Endothelial cell of umbilical vein (primary cell): Measurements from ENCODE around the gene ZNF689. TPM values are rescaled to one million over a fixed set of nuclear protein-coding genes. Genes with fewer than 3 reads are reported as not detected.

Source experiments
- BruUV-seq: library from RNA; stranded (reverse); fragments of 400-500 nt; replicated peaks from 2 replicates; lab custom pipeline; 2021; lab: Mats Ljungman, UMichigan
- CTCF ChIA-PET: fragments of 300-600, 350-600 bp; sonication (Branson Sonifier 250); formaldehyde crosslinking; loops from one replicate; lab custom pipeline; 2021; ENCODE audit warnings: antibody characterized with exemption, inconsistent platforms; lab: Charles Lee
- POLR2A ChIA-PET: fragments of 300-600, 350-600 bp; sonication (Branson Sonifier 250); formaldehyde crosslinking; loops from one replicate; lab custom pipeline; 2021; ENCODE audit warnings: antibody characterized with exemption, inconsistent platforms; lab: Charles Lee
- DNase-seq: peaks from one replicate; pipeline ENCODE4 v3.0.0-alpha.2; 2011; ENCODE audit warnings: low read depth, low spot score
- FAIRE-seq: peaks from 2 replicates; lab custom pipeline; 2011; peaks lifted over from hg19 to GRCh38; lab: Jason Lieb, UNC
- H2AFZ ChIP-seq: 2 replicates; pipeline ENCODE4 v1.6.0; 2012; ENCODE audit warnings: low read depth, low read length, control low read depth, inconsistent platforms
- H3K27ac ChIP-seq: 2 replicates; pipeline ENCODE4 v1.5.1; 2011; ENCODE audit warnings: low read depth, mild to moderate bottlenecking, control low read depth, low read length, moderate library complexity; ENCODE audit not compliant: insufficient read depth
- H3K27me3 ChIP-seq, 2 experiments: 2 replicates each; pipeline versions ENCODE4 v1.6.0 to v1.6.1; 2011; ENCODE audit warnings: low read length in 2 of 2, mixed read lengths in 1 of 2; ENCODE audit not compliant: control insufficient read depth in 2 of 2, insufficient read depth in 2 of 2
- H3K36me3 ChIP-seq, 2 experiments: 2 replicates in 1 of 2; 3 replicates in 1 of 2; pipeline ENCODE4 v1.5.1; 2011; ENCODE audit warnings: low read length in 2 of 2, mild to moderate bottlenecking in 1 of 2, moderate library complexity in 1 of 2; ENCODE audit not compliant: control insufficient read depth in 2 of 2, insufficient read depth in 2 of 2; ENCODE audit errors: extremely low read depth in 1 of 2
- H3K4me1 ChIP-seq: 3 replicates; pipeline ENCODE4 v1.5.1; 2011; ENCODE audit warnings: mild to moderate bottlenecking, low read length; ENCODE audit not compliant: control insufficient read depth, insufficient read depth; ENCODE audit errors: extremely low read depth
- H3K4me2 ChIP-seq: 2 replicates; pipeline ENCODE4 v1.6.1; 2011; ENCODE audit warnings: low read length, control low read depth, mixed read lengths; ENCODE audit not compliant: insufficient read depth
- H3K4me3 ChIP-seq, 3 experiments: fragments of 200-600 bp in 1 of 3; sonication (generic), shearing (Covaris generic) in 1 of 3; replicated peaks in 1 of 3; 2 replicates each; pipeline ENCODE4 v1.5.1; 2011 to 2016; ENCODE audit warnings: control low read depth in 3 of 3, low read length in 3 of 3, mild to moderate bottlenecking in 2 of 3, inconsistent platforms in 1 of 3, low read depth in 1 of 3, moderate library complexity in 1 of 3; ENCODE audit not compliant: insufficient read depth in 1 of 3
- H3K79me2 ChIP-seq: 2 replicates; pipeline ENCODE4 v1.6.0; 2012; ENCODE audit warnings: low read length, inconsistent platforms; ENCODE audit not compliant: control insufficient read depth, insufficient read depth
- H3K9ac ChIP-seq: replicated peaks from 2 replicates; pipeline ENCODE3; 2011; ENCODE audit warnings: low read length, control low read depth; ENCODE audit not compliant: insufficient read depth; ENCODE audit errors: extremely low read depth
- H3K9me1 ChIP-seq: replicated peaks from 3 replicates; pipeline ENCODE4 v1.6.0; 2011; ENCODE audit warnings: mild to moderate bottlenecking, low read length; ENCODE audit not compliant: control insufficient read depth, insufficient read depth; ENCODE audit errors: extremely low read depth
- H3K9me3 ChIP-seq: replicated peaks from 2 replicates; pipeline ENCODE4 v1.5.1; 2012; ENCODE audit warnings: low read length, inconsistent platforms; ENCODE audit not compliant: control insufficient read depth, insufficient read depth
- H4K20me1 ChIP-seq: replicated peaks from 2 replicates; pipeline ENCODE3; 2011; ENCODE audit warnings: mild to moderate bottlenecking, low read length; ENCODE audit not compliant: control insufficient read depth, insufficient read depth; ENCODE audit errors: extremely low read depth
- CTCF ChIP-seq, 2 donors: IDR thresholded peaks; 1 replicate in 1 of 2; 2 replicates in 1 of 2; pipeline ENCODE4 v1.5.1; 2011; ENCODE audit warnings: low read length in 2 of 2, mild to moderate bottlenecking in 2 of 2, moderate library complexity in 2 of 2, control low read depth in 1 of 2, inconsistent platforms in 1 of 2, low read depth in 1 of 2; ENCODE audit not compliant: insufficient read depth in 1 of 2; ENCODE audit errors: extremely low read depth in 1 of 2
- EZH2 ChIP-seq: IDR thresholded peaks from 2 replicates; pipeline ENCODE4 v1.6.1; 2012; ENCODE audit warnings: borderline replicate concordance, low read depth, mild to moderate bottlenecking, moderate library complexity, low read length, inconsistent platforms; ENCODE audit not compliant: severe bottlenecking
- FOS ChIP-seq: IDR thresholded peaks from 2 replicates; pipeline ENCODE4 v1.6.1; 2011; ENCODE audit warnings: mild to moderate bottlenecking, low read length, moderate library complexity, borderline replicate concordance; ENCODE audit not compliant: insufficient read depth
- GATA2 ChIP-seq: IDR thresholded peaks from 2 replicates; pipeline ENCODE4 v1.7.0; 2011; ENCODE audit warnings: low read depth, mild to moderate bottlenecking, moderate library complexity, mixed read lengths, low read length; ENCODE audit not compliant: insufficient read length, insufficient read depth
- JUN ChIP-seq: IDR thresholded peaks from 2 replicates; pipeline ENCODE4 v1.6.1; 2011; ENCODE audit warnings: borderline replicate concordance, low read depth; ENCODE audit not compliant: insufficient read length, insufficient read depth
- MAX ChIP-seq: IDR thresholded peaks from 2 replicates; pipeline ENCODE4 v1.6.1; 2011; ENCODE audit not compliant: insufficient read depth, insufficient read length
- MYC ChIP-seq: IDR thresholded peaks from one replicate; pipeline ENCODE4 v1.6.1; 2011; ENCODE audit warnings: mild to moderate bottlenecking, low read depth, low read length
- POLR2A ChIP-seq: IDR thresholded peaks from 2 replicates; pipeline ENCODE4 v1.6.1; 2012; ENCODE audit warnings: low read depth, mild to moderate bottlenecking, control low read depth, low read length
- POLR2AphosphoS5 ChIP-seq: IDR thresholded peaks from 2 replicates; pipeline ENCODE4 v1.6.1; 2012; ENCODE audit warnings: low read depth, mild to moderate bottlenecking, control low read depth, low read length, moderate library complexity; ENCODE audit not compliant: insufficient read depth
- dilution Hi-C: fragments of 300-500 bp; cut with MboI; formaldehyde crosslinking; loops from one replicate; pipeline ENCODE4 v1.15.0; 2019; ENCODE audit warnings: low sequenced_read_pairs; ENCODE audit not compliant: extremely low pct_ligation_motif_present
- intact Hi-C: fragments of 100-400 bp; cut with micrococcal nuclease; formaldehyde crosslinking; loops from one replicate; pipeline ENCODE4 v1.10.0; 2022
- polyA plus RNA-seq, 4 experiments: library from polyadenylated mRNA; depleted of rRNA in 3 of 4; stranded (reverse) in 3 of 4; unstranded in 1 of 4; fragments of >200 nt; gene quantifications; 2 replicates each; pipeline versions ENCODE4 v1.2.1 to v1.2.3, GENCODE V29; 2011 to 2012; ENCODE audit warnings: missing spikeins in 1 of 4
- total RNA-seq: library from RNA; stranded (reverse); gene quantifications from 2 replicates; pipeline ENCODE4 v1.2.3, GENCODE V29; 2021

Gene ZNF689
- total and polyA plus RNA-seq, 2 donors (not counting 3 experiments of a cell fraction or from before 2014, with no cell fraction given) = 7.5 to 8.4 TPM

GRCh38 chr16:30650369-30651123, 40.4 kb upstream of the ZNF689 start, which contains the start of gene PRR14:
PRR14 (plus strand) TSS chr16:30650960; CDS start chr16:30651646, 686 bp downstream.
- H3K4me3 ChIP-seq = peak within 1 kb of the TSS; percentile 36 to 95 (median 66)
- no peaks in the 10 kb centered on the region for H3K27me3 ChIP-seq
- intact Hi-C loops = loop anchor here (1.0 to 10.0 kb wide), 7 partner anchors 8 to 556 kb away; partner anchors contain the start of genes FBRS, FBXL19, SRCAP and TBC1D10B
- DNase-seq (peak; percentile 100), FAIRE-seq (peak; percentile 99)
- H3K27ac ChIP-seq = peak within 1 kb of the TSS; percentile 52
- H4K20me1 ChIP-seq = no peaks in the 10 kb centered on the region
- POLR2A ChIA-PET = interaction anchor here (1.1 to 1.3 kb wide), 2 partner anchors 8 to 16 kb away, joined by 5 to 8 read pairs; partner anchors contain the start of gene FBRS
- no peak for TF ChIP-seq CTCF (IDR thresholded peaks at IDR 0.05; ENCODE audit: extremely low read depth in 1 of 2, insufficient read depth in 1 of 2, low read depth in 1 of 2, low read length in 2 of 2)
- TF ChIP-seq POLR2AphosphoS5 = no peak
- peak; percentile 49 for TF ChIP-seq JUN
- TF ChIP-seq MYC = no peak
- no peak for TF ChIP-seq MAX
- no peak for TF ChIP-seq GATA2
- no peak for TF ChIP-seq EZH2
- no peak for TF ChIP-seq FOS
- TF ChIP-seq POLR2A = peak; percentile 25
- H3K4me2 ChIP-seq = peak within 1 kb of the TSS; percentile 62
- H3K9ac ChIP-seq = peak within 1 kb of the TSS; percentile 73
- no peaks in the 10 kb centered on the region for H3K9me1 ChIP-seq
- peaks cover 5 to 20% of the 10 kb centered on the region in 2 experiments for H3K36me3 ChIP-seq
- CTCF ChIA-PET = interaction anchor here (0.6 to 2.5 kb wide), 12 partner anchors 9 to 595 kb away, joined by 3 to 21 read pairs (median 3); partner anchors contain the start of gene DCTPP1
- peak within 1 kb of the TSS; percentile 76 for H2AFZ ChIP-seq
- H3K79me2 ChIP-seq = peaks cover 8% of the 10 kb centered on the region
- no peaks in the 10 kb centered on the region for H3K9me3 ChIP-seq
- dilution Hi-C loops = no loop called here
- no TSS peak for BruUV-seq
- H3K4me1 ChIP-seq = peaks cover 11% of the 10 kb centered on the region
